Spleen (tissue), 11 donors: Measurements from ENCODE around the gene NR3C2. TPM values are rescaled to one million over a fixed set of nuclear protein-coding genes. Genes with fewer than 3 reads are reported as not detected.

ENCODE experiments used
- DNase-seq: peaks from one replicate; pipeline ENCODE4 v3.0.0-alpha.2; 2020
- H3K27ac ChIP-seq, 8 donors: fragments of 200-600 bp; sonication (generic) in 7 of 8; 1 replicate in 4 of 8; 2 replicates in 4 of 8; pipeline versions ENCODE4 v1.5.0 to v1.8.0; 2016 to 2021; ENCODE audit warnings: inconsistent platforms in 4 of 8, mild to moderate bottlenecking in 4 of 8, moderate library complexity in 1 of 8
- H3K27me3 ChIP-seq, 7 donors: fragments of 200-600 bp; sonication (generic) in 6 of 7; replicated peaks in 1 of 7; 1 replicate in 4 of 7; 2 replicates in 3 of 7; pipeline versions ENCODE4 v1.5.0 to v1.8.0; 2016 to 2021; ENCODE audit warnings: inconsistent platforms in 3 of 7, mild to moderate bottlenecking in 1 of 7
- H3K36me3 ChIP-seq, 6 donors: fragments of 200-600 bp; sonication (generic) in 5 of 6; 1 replicate in 4 of 6; 2 replicates in 2 of 6; pipeline versions ENCODE4 v1.5.0 to v1.8.0; 2016 to 2021; ENCODE audit warnings: inconsistent platforms in 2 of 6
- H3K4me1 ChIP-seq, 6 donors: fragments of 200-600 bp; sonication (generic) in 5 of 6; 1 replicate in 3 of 6; 2 replicates in 3 of 6; pipeline versions ENCODE4 v1.5.0 to v1.8.0; 2016 to 2021; ENCODE audit warnings: inconsistent platforms in 3 of 6
- H3K4me3 ChIP-seq, 8 donors: fragments of 200-600 bp; sonication (generic) in 7 of 8; 1 replicate in 4 of 8; 2 replicates in 4 of 8; pipeline versions ENCODE4 v1.5.0 to v1.8.0; 2016 to 2021; ENCODE audit warnings: inconsistent platforms in 4 of 8, mild to moderate bottlenecking in 4 of 8, moderate library complexity in 2 of 8
- H3K9me3 ChIP-seq, 8 donors: fragments of 200-600 bp; sonication (generic) in 7 of 8; 1 replicate in 4 of 8; 2 replicates in 4 of 8; pipeline versions ENCODE4 v1.5.0 to v1.8.0; 2016 to 2021; ENCODE audit warnings: inconsistent platforms in 4 of 8
- POLR2A ChIP-seq, 3 donors: fragments of 450-650 bp; IDR thresholded peaks; one replicate each; pipeline ENCODE4 v1.5.1; 2017; ENCODE audit warnings: antibody characterized with exemption in 3 of 3, mild to moderate bottlenecking in 1 of 3
- POLR2AphosphoS5 ChIP-seq, 3 donors: sonication (generic); formaldehyde crosslinking; IDR thresholded peaks; one replicate each; pipeline ENCODE4 v1.5.1; 2017; ENCODE audit warnings: antibody characterized with exemption in 3 of 3
- WGBS, 5 donors: extraction: QIAGEN DNeasy Blood & Tissue Kit in 3 of 5; methylation state at CpG; one replicate each; pipeline versions ENCODE4 v1.1.5 to v1.1.7; 2013 to 2018; 5-methylcytosine and 5-hydroxymethylcytosine counted together
- intact Hi-C: fragments of 100-400 bp; cut with DNase I; formaldehyde crosslinking; loops from one replicate; pipeline ENCODE4 v1.15.0; 2023; ENCODE audit warnings: low total_unique reads
- polyA plus RNA-seq, 3 donors: library from polyadenylated mRNA; stranded (reverse); fragments of 200-250 nt; gene quantifications; one replicate each; pipeline ENCODE4 v1.2.1, GENCODE V29; 2013
- total RNA-seq, 7 donors: library from RNA; depleted of rRNA in 3 of 7; stranded (reverse); fragments of >200 nt in 3 of 7; fragmentation: NEBNext Ultra II Directional in 4 of 7; extraction: Animal tissue kit (Norgen Biotek cat#: 25700) in 4 of 7; gene quantifications; one replicate each; pipeline versions ENCODE4 v1.1.0 to v1.2.1, GENCODE V29; 2016 to 2021
- TF ChIP-seq, protein P1 (sequence below), 11 experiments: fragments of 200-600 bp in 7 of 11; fragments of 450-650 bp in 4 of 11; sonication (generic) in 4 of 11; IDR thresholded peaks in 8 of 11; conservative IDR thresholded peaks in 3 of 11; 1 replicate in 7 of 11; 2 replicates in 4 of 11; pipeline versions ENCODE4 v1.4.0 to v1.8.0; 2016 to 2021; ENCODE audit warnings: antibody characterized with exemption in 11 of 11, inconsistent platforms in 4 of 11, mild to moderate bottlenecking in 1 of 11
- donor health status: healthy with polysubstance abuse.
- donor health status: DM: no; HTN: no; CAD: no; lungs with moderate emphysema.
- donor health status: DM: no; HTN: no; CAD: no.
- donor health status: Bipolar disorder and iron deficiency.
- donor health status: healthy.
- donor health status: DM: no; HTN: no; CAD: no.
- donor health status: DM: yes; HTN: yes; CAD: no.

Gene NR3C2
- total and polyA plus RNA-seq, 10 donors = 1.2 to 25.9 (median 16.2) TPM

GRCh38 chr4:148097801-148098200 lies 344.4 kb downstream of the NR3C2 start:
- no peak overlapping the region for H3K4me3 ChIP-seq
- no peaks in the 10 kb centered on the region for H3K27me3 ChIP-seq
- DNase-seq = no peak
- H3K27ac ChIP-seq = no peak overlapping the region
- TF ChIP-seq POLR2A (IDR thresholded peaks at IDR 0.05) (no peak), POLR2AphosphoS5 (IDR thresholded peaks at IDR 0.05) (no peak)
- TF ChIP-seq, protein P1, sequence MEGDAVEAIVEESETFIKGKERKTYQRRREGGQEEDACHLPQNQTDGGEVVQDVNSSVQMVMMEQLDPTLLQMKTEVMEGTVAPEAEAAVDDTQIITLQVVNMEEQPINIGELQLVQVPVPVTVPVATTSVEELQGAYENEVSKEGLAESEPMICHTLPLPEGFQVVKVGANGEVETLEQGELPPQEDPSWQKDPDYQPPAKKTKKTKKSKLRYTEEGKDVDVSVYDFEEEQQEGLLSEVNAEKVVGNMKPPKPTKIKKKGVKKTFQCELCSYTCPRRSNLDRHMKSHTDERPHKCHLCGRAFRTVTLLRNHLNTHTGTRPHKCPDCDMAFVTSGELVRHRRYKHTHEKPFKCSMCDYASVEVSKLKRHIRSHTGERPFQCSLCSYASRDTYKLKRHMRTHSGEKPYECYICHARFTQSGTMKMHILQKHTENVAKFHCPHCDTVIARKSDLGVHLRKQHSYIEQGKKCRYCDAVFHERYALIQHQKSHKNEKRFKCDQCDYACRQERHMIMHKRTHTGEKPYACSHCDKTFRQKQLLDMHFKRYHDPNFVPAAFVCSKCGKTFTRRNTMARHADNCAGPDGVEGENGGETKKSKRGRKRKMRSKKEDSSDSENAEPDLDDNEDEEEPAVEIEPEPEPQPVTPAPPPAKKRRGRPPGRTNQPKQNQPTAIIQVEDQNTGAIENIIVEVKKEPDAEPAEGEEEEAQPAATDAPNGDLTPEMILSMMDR (IDR thresholded peaks at IDR 0.05 in 8 of 11, conservative IDR thresholded peaks at IDR 0.05 in 3 of 11) = no peak
- no peaks in the 10 kb centered on the region for H3K9me3 ChIP-seq
- no peaks in the 10 kb centered on the region for H3K4me1 ChIP-seq
- intact Hi-C loops = no loop called here
- 91 to 95% (median 92%) methylated on average over 5 of the region's 5 CpGs for WGBS, 5 donors
- H3K36me3 ChIP-seq = peaks cover 0 to 24% (median 0%) of the 10 kb centered on the region in 6 donors

- TF ChIP-seq, protein P1 (IDR thresholded peaks at IDR 0.05 in 8 of 11, conservative IDR thresholded peaks at IDR 0.05 in 3 of 11) = no peak
- TF ChIP-seq POLR2AphosphoS5 (IDR thresholded peaks at IDR 0.05) = no peak
- no peak for TF ChIP-seq POLR2A (IDR thresholded peaks at IDR 0.05)
- intact Hi-C loops = no loop called here
- Histone ChIP-seq H3K27me3 (no peaks in the 10 kb centered on the region), H3K36me3 (peaks cover 0 to 25% (median 0%) of the 10 kb centered on the region in 6 donors), H3K4me1 (no peaks in the 10 kb centered on the region), H3K4me3 (no peak overlapping the region), H3K27ac (no peak overlapping the region), H3K9me3 (no peaks in the 10 kb centered on the region)
- DNase-seq = no peak
- WGBS, 5 donors = 86 to 97% (median 94%) methylated on average over 5 of the region's 5 CpGs
Measured at GRCh38 chr4:148095346-148095923, 346.8 kb downstream of the NR3C2 start.

DNA sequence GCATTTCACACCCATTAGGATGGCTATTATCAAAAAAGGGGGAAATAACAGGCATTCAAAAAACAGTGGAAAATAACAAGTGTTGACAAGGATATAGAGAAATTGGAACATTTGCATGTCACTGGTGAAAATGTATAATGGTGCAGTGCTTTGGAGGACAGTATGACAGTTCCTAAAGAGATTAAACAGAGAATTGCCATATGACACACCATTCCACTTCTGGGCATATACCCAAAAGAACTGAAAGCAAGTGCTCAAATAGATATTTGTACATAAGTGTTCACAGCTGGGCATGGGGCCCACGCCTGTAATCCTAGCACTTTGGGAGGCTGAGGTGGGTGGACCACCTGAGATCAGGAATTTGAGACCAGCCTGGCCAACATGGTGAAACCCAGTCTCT lies 348.1 kb downstream of the NR3C2 start:
- Histone ChIP-seq H3K4me1 (no peaks in the 10 kb centered on the region), H3K36me3 (peaks cover 0 to 24% (median 0%) of the 10 kb centered on the region in 6 donors), H3K27ac (no peak overlapping the region), H3K9me3 (no peaks in the 10 kb centered on the region), H3K4me3 (no peak overlapping the region), H3K27me3 (no peaks in the 10 kb centered on the region)
- intact Hi-C loops = no loop called here
- 64 to 97% (median 88%) methylated on average over 1 of the region's 1 CpG for WGBS, 5 donors
- TF ChIP-seq POLR2AphosphoS5 (IDR thresholded peaks at IDR 0.05) (no peak), POLR2A (IDR thresholded peaks at IDR 0.05) (no peak)
- TF ChIP-seq, protein P1 (IDR thresholded peaks at IDR 0.05 in 8 of 11, conservative IDR thresholded peaks at IDR 0.05 in 3 of 11) = no peak
- DNase-seq = no peak

DNA sequence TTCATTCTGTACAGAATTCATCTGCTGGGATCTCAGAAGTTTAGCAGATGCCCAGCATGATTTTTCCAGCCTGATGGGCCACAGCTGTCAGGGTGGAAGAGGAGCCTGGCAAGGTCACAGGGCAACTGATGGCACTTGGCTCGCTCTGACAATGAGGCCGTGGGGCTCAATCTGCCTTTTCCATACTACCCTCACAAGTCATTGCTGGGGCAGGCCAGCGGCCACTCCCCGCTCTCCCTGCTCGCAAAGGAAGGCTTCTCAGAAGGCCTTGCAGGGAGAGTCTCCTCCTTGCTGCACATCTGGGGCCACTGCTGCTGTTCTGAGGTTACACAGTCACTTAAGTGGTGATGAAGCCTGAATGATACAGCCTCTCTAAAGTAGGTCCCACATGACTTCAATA lies 349.1 kb downstream of the NR3C2 start:
- H3K9me3 ChIP-seq = no peaks in the 10 kb centered on the region
- peaks cover 0 to 13% (median 0%) of the 10 kb centered on the region in 6 donors for H3K36me3 ChIP-seq
- no peaks in the 10 kb centered on the region for H3K27me3 ChIP-seq
- DNase-seq = no peak
- H3K4me1 ChIP-seq = no peaks in the 10 kb centered on the region
- 91 to 97% (median 92%) methylated on average over 5 of the region's 5 CpGs for WGBS, 5 donors
- no peak overlapping the region for H3K4me3 ChIP-seq
- H3K27ac ChIP-seq = no peak overlapping the region
- intact Hi-C loops = no loop called here
- TF ChIP-seq POLR2AphosphoS5 (IDR thresholded peaks at IDR 0.05) = no peak
- TF ChIP-seq POLR2A (IDR thresholded peaks at IDR 0.05) = no peak
- TF ChIP-seq, protein P1 (IDR thresholded peaks at IDR 0.05 in 8 of 11, conservative IDR thresholded peaks at IDR 0.05 in 3 of 11) = no peak
